GM04503 (cell line): Measurements from ENCODE around the gene NOD2.
A peak's percentile ranks its signal among the peaks of the same experiment; 100 is the strongest.

Experiments
- DNase-seq: peaks from one replicate; pipeline ENCODE4 v3.0.0-alpha.2; 2012; ENCODE audit warnings: low read depth

NOD2 gene

GRCh38 chr16:50742576-50743200, 49.3 kb downstream of the NOD2 start:
- peak; percentile 27 for DNase-seq

- no peak for DNase-seq
These were observed 50.3 kb downstream of the NOD2 start for GRCh38 chr16:50743581-50744225.

- DNase-seq = no peak
These were observed 51.5 kb downstream of the NOD2 start for GRCh38 chr16:50744881-50745280.

GRCh38 chr16:50745940-50746339, 52.5 kb downstream of the NOD2 start:
- no peak for DNase-seq

- no peak for DNase-seq
These were observed 54.0 kb downstream of the NOD2 start for GRCh38 chr16:50747207-50747956.

GRCh38 chr16:50751528-50751927, 58.1 kb downstream of the NOD2 start:
- DNase-seq = no peak

- DNase-seq = no peak
These were observed 59.2 kb downstream of the NOD2 start for GRCh38 chr16:50752471-50753235.

- no peak for DNase-seq
These were observed 63.1 kb downstream of the NOD2 start for GRCh38 chr16:50756473-50756872.

GRCh38 chr16:50761267-50761666, 67.9 kb downstream of the NOD2 start:
- no peak for DNase-seq

GRCh38 chr16:50762241-50762640, 68.8 kb downstream of the NOD2 start:
- DNase-seq = no peak

- no peak for DNase-seq
These were observed 69.8 kb downstream of the NOD2 start for GRCh38 chr16:50763211-50763610.

- no peak for DNase-seq
These were observed 71.9 kb downstream of the NOD2 start for GRCh38 chr16:50765260-50765659.

GRCh38 chr16:50765861-50766260, 72.5 kb downstream of the NOD2 start:
- DNase-seq = no peak

GRCh38 chr16:50767197-50767596, 73.8 kb downstream of the NOD2 start:
- DNase-seq = no peak

GRCh38 chr16:50771366-50771765, 78.0 kb downstream of the NOD2 start:
- peak; percentile 40 for DNase-seq

- no peak for DNase-seq
These were observed 81.0 kb downstream of the NOD2 start for GRCh38 chr16:50774405-50774804.

- no peak for DNase-seq
These were observed 81.6 kb downstream of the NOD2 start for GRCh38 chr16:50774960-50775359.

GRCh38 chr16:50776037-50776436, 82.6 kb downstream of the NOD2 start:
- DNase-seq = no peak

GRCh38 chr16:50778284-50779163, 85.1 kb downstream of the NOD2 start:
- no peak for DNase-seq

GRCh38 chr16:50781043-50781442, 87.6 kb downstream of the NOD2 start:
- no peak for DNase-seq

GRCh38 chr16:50781518-50781917, 88.1 kb downstream of the NOD2 start:
- DNase-seq = no peak
